Activated CD4-positive, alpha-beta T cell treated with anti-CD3 and anti-CD28 coated beads for 48 hours (primary cell): ENCODE measurements around the gene NOMO2.
"Not testable (repeated sequence)": the region's sequence is repeated elsewhere in the genome, so short reads cannot be mapped to it uniquely, and the experiment has no call there.

ENCODE experiments used
- DNase-seq: peaks from one replicate; pipeline ENCODE4 v3.0.0-alpha.2; 2020

Gene NOMO2

DNA sequence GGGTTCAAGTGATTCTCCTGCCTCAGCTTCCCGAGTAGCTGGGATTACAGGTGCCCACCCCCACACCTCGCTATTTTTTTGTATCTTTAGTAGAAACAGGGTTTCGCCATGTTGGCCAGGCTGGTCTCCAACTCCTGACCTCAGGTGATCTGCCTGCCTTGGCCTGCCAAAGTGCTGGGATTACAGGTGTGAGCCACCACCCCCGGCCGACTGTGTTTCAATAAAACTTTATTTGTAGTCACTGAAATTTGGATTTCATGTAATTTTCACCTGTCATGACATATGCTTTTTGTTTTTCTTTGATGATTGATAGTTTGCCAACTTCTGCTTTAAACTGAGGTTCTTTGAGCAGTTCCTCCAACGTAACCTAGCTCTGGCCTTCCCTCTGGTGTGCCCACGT lies 12.0 kb upstream of the NOMO2 start:
- not testable (repeated sequence) for DNase-seq

GRCh38 chr16:18572973-18573372 lies 11.1 kb upstream of the NOMO2 start:
- DNase-seq: not testable (repeated sequence)

- DNase-seq: not testable (repeated sequence)
Observed at GRCh38 chr16:18571307-18571850, 9.5 kb upstream of the NOMO2 start.

DNA sequence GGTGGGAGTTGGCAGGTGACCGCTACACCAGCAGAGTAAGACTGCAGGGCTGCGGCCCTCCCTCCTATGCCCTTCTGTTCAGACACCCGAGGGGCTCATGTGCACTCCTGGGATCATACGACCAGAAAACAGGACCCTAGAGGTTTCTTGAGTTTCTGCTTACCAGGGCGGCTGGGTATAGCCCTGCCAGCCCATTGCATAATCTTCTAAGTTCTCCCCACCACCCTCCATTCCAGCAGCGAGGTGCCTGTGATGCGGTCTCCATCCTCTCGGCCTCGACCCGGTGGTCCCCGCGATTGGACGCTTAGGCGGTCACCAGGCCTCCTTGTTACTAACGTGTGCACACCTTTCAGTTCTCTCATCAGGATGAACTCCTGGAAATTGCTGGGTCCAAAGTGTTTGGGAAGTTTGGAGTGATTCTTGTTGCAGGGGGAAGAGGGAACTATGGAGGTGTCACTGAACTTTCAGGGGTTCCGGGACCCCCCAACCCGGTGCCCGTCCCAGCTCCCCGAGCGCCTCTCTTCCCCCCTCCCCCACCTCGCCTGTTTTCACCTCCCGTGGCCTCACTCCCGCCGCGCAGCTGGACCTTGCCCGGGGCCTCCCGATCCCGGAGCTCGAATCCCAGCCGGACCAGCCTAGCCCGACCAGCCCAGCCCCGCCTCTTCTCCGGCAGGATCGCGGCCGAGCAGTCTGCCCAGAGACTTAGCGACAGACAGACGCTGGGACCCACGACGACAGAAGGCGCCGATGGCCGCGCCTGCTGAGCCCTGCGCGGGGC lies 8.8 kb upstream of the NOMO2 start:
- not testable (repeated sequence) for DNase-seq

- peak; percentile 24 for DNase-seq
Observed at GRCh38 chr16:18560416-18561220, 1.3 kb downstream of the NOMO2 start.

- DNase-seq: not testable (repeated sequence)
Observed at GRCh38 chr16:18553671-18554070, 8.2 kb downstream of the NOMO2 start.

DNA sequence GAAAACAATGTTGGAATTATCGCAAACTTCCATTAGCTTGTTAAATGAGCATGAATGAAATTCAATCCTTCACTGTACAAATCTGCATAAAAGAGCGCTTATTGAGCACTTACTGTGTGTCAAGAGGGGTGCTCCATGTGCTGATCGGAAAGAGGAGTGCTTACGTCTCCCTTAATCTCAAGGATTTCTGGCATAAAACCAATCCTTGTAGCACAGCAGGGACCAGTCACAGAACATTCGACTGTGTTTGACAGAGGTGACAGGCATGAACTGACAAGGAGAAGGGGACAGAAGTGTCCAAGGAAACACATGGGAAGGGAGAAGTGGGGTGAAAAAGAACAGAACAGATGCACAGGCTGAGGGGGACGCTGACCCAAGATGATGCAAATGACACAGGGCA lies 14.5 kb downstream of the NOMO2 start:
- not testable (repeated sequence) for DNase-seq

- DNase-seq: not testable (repeated sequence)
Observed at GRCh38 chr16:18546853-18547252, 15.0 kb downstream of the NOMO2 start.

DNA sequence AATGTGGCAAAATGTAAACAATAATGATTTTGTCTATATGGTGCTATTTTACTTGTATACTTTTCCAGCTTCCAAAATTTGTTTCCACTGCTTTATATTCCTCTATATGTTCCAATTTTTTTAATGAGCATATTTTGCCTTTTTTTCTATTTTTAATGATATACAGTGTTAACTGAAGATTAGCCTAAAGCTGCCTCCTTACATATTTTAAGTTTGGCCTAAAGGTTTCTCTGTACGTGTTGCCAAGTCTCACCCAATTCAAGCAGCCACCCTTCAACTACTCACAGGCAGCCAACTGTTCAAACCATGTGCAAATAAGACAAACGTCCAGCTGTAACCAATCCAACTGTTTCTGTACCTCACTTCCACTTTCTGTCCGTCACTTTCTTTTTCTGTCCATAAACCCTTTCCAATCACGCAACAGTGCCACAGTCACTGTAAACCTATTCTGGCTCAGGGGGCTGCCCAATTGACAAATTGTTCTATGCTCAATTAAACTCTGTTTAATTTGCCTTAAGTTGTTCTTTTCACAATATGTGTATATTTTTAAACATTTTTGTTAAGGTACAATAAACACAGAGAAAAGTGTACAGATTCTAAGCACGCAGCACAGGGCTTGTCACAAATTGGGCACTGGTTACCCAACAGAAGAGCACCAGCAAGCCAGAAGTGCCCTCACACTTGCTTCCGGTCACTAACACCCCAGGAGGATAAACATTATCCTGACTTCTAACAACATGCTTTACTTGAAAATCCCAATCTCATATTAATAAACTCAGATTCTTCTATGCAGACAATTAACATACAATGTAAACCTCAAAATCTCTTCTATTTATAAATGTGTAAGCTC lies 17.4 kb downstream of the NOMO2 start:
- not testable (repeated sequence) for DNase-seq

DNA sequence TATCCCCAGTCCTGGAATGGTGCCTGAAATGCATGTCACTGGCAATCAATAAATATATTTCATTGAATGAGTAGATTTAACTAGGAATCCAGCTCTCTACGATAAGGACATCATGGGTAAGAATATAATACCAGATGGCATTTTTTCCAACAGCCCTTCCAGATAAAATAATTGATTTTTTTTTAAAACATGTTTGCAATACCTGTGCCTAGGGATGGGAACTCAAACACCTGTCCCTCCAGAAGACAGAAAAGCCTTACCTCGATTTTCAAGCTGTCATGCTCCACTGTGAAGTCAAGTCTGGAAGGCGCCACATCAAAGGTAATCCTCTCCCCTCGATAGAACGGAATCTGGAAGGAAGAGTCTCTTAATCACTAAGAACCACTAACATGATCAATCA lies 20.0 kb downstream of the NOMO2 start:
- DNase-seq: not testable (repeated sequence)

- DNase-seq: not testable (repeated sequence)
Observed at GRCh38 chr16:18537004-18537403, 24.9 kb downstream of the NOMO2 start.

DNA sequence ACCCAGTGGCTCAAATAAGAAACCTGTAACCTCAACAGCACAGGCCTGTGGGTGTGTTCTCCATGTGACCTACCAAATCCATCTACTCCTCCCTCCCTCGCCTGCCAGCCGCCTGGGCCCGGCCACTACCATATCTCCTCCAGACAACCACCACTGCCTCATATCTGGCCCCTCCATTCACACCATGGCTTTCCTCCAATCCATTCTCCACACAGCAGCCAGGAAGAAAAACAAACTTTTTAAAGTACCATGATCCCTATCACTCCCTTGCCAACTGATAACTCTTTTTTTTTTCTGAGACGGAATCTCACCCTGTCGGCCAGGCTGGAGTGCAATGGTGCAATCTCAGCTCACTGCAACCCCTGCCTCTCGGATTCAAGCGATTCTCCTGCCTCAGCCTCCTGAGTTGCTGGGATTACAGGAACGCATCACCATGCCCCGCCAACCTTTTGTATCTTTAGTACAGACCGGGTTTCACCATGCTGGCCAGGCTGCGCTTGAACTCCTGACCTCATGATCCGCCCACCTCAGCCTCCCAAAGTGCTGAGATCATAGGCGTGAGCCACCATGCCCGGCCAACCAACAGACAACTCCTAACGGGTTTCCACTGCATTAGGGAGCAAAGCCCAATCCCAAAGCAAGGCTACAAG lies 26.3 kb downstream of the NOMO2 start:
- not testable (repeated sequence) for DNase-seq

GRCh38 chr16:18534308-18534707 lies 27.6 kb downstream of the NOMO2 start:
- not testable (repeated sequence) for DNase-seq

DNA sequence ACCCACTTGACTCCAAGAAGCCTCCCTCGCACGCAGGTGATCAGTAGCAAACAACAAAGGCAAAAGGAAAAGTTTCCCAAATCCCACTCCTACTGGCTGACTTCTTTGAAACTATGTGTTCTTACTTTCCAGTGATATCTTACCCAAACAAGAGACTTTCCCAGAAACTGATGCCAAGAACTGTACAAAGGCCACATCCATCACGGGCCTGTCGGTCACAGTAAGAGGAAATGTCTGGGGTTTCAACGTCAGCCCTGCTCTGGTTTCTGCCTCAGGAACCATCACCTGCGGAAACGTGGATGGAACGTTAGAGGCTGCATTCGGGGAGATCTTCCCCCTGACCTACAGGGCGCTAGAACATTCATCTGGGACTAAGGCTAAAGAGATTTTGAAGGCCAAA lies 30.6 kb downstream of the NOMO2 start:
- DNase-seq: not testable (repeated sequence)

DNA sequence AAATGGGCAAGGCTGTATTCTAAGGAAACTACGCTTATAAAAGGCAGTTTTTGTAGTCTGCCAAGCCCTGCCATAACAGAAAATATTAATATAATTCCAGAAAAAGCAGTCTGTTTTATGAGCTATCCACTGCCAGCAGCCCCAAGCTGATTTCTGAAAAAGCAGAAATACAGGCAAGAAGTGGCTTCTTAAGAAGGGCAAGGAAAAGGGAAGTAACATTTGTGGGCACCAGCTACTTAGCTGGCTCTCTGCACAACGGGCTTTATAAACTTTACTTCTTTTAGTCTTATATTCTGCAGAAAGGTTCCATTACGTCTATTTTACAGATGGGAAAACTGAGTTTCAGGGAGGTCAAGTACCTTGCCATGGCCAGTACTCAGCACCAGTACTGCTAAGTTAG lies 31.6 kb downstream of the NOMO2 start:
- DNase-seq: not testable (repeated sequence)

GRCh38 chr16:18526547-18526946 lies 35.4 kb downstream of the NOMO2 start:
- not testable (repeated sequence) for DNase-seq

- not testable (repeated sequence) for DNase-seq
Observed at GRCh38 chr16:18525882-18526482, 35.9 kb downstream of the NOMO2 start.

DNA sequence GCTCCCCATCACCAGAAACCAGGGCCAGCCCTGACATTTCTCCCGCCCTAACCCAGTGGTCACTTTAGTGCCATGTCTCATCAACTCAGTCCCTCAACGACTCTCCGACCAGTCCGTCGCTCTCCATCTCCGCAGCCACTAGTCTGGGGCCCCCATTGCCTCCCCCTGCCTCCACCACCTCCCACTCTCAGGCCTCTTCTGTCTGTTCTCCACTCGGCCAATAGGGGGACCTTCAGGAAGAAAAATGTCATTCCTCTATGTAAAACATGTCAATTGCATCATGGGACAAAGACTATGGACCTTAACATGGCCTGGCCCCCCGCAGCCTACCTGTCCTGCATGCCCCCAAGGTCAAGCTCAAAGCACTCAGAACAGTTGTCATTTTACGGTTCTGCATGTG lies 39.3 kb downstream of the NOMO2 start:
- not testable (repeated sequence) for DNase-seq

DNA sequence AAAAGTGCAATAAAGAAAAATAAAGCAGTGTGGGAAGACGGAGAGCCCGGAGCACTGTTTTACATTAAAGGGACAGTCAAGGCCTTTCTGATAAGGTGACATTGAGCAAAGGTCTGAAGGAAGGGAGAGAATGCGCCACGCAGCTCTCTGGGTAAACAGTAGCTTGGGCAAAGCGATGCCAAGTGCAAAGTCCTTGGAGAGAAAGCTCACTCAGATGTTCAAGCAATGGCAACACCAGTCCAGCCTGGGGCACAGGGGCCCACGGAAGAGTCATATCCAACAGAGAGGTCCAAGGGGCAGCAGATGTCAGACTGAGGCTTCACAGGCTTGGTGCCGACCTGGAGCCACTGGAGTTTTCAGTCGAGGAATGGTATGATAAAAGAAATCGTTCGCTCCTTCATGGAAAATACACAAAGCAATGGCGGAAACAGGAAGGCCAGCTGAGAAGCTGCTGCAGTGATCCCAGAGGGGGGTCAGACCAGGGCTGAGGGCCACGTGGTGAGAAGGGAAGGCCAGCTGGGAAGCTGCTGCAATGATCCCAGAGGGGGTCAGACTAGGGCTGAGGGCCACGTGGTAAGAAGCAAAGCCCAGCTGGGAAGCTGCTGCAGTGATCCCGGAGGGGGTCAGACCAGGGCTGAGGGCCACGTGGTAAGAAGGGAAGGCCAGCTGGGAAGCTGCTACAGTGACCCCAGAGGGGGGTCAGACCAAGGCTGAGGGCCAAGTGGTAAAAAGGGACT lies 40.3 kb downstream of the NOMO2 start:
- not testable (repeated sequence) for DNase-seq

DNA sequence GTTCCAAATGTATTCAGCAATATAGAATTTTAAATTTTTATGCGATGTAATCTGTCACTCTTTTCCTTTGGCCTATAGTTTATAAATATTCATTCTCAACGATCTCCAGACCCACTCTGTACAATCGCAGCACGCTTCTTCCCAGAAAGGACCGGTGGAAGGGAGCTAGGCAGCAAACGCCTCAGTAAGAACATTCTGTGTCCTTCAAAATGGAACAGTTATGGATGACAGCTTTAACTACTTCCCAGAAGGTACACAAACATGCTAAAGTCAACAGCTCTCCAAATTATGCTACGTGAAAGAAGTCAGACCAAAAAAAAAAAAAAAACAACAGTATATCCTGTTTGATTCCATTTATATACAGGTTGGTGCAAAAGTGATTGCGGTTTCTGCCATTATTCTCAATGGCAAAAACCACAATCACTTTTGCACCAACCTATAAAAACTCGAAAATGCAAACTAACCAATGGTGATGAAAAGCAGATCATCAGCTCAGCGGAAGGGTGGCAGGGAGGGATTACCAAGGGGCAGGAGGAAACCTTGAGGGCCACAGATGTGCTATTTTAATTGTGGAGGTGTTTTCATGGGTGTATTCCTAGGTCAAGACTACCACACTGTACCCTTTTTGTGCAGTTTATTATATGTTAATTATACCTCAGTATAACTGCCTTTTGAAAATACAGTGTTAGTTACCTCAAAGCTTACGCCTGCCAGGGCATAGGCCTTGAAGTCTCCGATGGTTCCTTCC lies 43.2 kb downstream of the NOMO2 start:
- not testable (repeated sequence) for DNase-seq
